Esophagus squamous epithelium (tissue), 5 donors: ENCODE data around the gene CTDSPL2. TPM values are rescaled to one million over a fixed set of nuclear protein-coding genes. Genes with fewer than 3 reads are reported as not detected.

Experiments
- DNase-seq: peaks from one replicate; lab custom pipeline; 2025; lab: John Stamatoyannopoulos, UW
- H3K27ac ChIP-seq, 4 donors: fragments of 200-600 bp; sonication (generic); one replicate each; pipeline ENCODE4 v1.5.1; 2016 to 2019; ENCODE audit warnings: mild to moderate bottlenecking in 1 of 4
- H3K27me3 ChIP-seq, 4 donors: fragments of 200-600 bp; sonication (generic); 1 replicate in 3 of 4; 2 replicates in 1 of 4; pipeline versions ENCODE4 v1.5.1 to v1.6.0; 2017 to 2021; ENCODE audit warnings: antibody characterized with exemption in 1 of 4
- H3K36me3 ChIP-seq, 3 donors: fragments of 200-600 bp; sonication (generic); one replicate each; pipeline ENCODE4 v1.5.1; 2016 to 2019
- H3K4me1 ChIP-seq, 3 donors: fragments of 200-600 bp; sonication (generic); one replicate each; pipeline ENCODE4 v1.5.1; 2017 to 2019
- H3K4me3 ChIP-seq, 4 donors: fragments of 200-600 bp; sonication (generic); 1 replicate in 3 of 4; 2 replicates in 1 of 4; pipeline ENCODE4 v1.5.1; 2016 to 2019; ENCODE audit warnings: mild to moderate bottlenecking in 2 of 4, moderate library complexity in 1 of 4
- H3K9me3 ChIP-seq, 3 donors: fragments of 200-600 bp; sonication (generic); one replicate each; pipeline ENCODE4 v1.5.1; 2016 to 2019
- POLR2A ChIP-seq, 4 donors: fragments of 450-650 bp; IDR thresholded peaks; one replicate each; pipeline ENCODE4 v1.6.1; 2017; ENCODE audit warnings: antibody characterized with exemption in 4 of 4, mild to moderate bottlenecking in 4 of 4, moderate library complexity in 3 of 4
- WGBS, 2 donors: methylation state at CpG; one replicate each; pipeline ENCODE4 v1.1.5; 2018; 5-methylcytosine and 5-hydroxymethylcytosine counted together
- intact Hi-C: fragments of 100-400 bp; cut with DNase I; formaldehyde crosslinking; loops from one replicate; pipeline ENCODE4 v1.15.0; 2022
- total RNA-seq, 4 donors: library from RNA; depleted of rRNA; stranded (reverse); fragments of >200 nt; gene quantifications; one replicate each; pipeline ENCODE4 v1.1.0, GENCODE V29; 2016
- TF ChIP-seq, protein P1 (sequence below), 6 experiments: fragments of 450-650 bp in 4 of 6; fragments of 200-600 bp in 2 of 6; sonication (generic) in 2 of 6; IDR thresholded peaks; one replicate each; pipeline ENCODE4 v1.5.1; 2016 to 2019; ENCODE audit warnings: antibody characterized with exemption in 6 of 6, mild to moderate bottlenecking in 4 of 6, moderate library complexity in 4 of 6
- donor health status: DM: yes; HTN: yes; CAD: no.

The CTDSPL2 gene
- total RNA-seq, 4 donors from 2014 or later: 23.4 to 43.9 (median 27.0) TPM

DNA sequence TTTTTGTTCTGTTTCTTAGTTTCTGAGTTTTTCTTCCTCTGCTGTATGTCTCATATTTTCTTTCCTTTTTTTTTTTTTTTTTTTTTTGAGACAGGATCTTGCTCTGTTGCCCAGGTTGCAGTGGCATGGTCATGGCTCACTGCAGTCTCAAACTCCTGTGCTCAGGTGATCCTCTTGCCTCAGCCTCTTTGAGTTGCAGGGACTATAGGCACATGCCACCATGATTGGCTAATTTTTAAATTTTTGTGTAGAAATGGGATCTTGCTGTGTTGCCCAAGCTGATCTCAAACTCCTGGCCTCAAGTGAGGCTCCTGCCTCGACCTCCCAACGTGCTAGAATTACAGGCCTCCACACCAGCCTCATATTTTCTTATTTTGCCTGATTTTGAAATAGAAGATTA is 51.9 kb downstream of the CTDSPL2 start:
- 94 to 98% methylated on average over 2 of the region's 2 CpGs for WGBS, 2 donors
- TF ChIP-seq, protein P1, sequence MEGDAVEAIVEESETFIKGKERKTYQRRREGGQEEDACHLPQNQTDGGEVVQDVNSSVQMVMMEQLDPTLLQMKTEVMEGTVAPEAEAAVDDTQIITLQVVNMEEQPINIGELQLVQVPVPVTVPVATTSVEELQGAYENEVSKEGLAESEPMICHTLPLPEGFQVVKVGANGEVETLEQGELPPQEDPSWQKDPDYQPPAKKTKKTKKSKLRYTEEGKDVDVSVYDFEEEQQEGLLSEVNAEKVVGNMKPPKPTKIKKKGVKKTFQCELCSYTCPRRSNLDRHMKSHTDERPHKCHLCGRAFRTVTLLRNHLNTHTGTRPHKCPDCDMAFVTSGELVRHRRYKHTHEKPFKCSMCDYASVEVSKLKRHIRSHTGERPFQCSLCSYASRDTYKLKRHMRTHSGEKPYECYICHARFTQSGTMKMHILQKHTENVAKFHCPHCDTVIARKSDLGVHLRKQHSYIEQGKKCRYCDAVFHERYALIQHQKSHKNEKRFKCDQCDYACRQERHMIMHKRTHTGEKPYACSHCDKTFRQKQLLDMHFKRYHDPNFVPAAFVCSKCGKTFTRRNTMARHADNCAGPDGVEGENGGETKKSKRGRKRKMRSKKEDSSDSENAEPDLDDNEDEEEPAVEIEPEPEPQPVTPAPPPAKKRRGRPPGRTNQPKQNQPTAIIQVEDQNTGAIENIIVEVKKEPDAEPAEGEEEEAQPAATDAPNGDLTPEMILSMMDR (IDR thresholded peaks at IDR 0.05): no peak
- TF ChIP-seq POLR2A (IDR thresholded peaks at IDR 0.05): no peak
- no peak overlapping the region for H3K4me3 ChIP-seq
- intact Hi-C loops: no loop called here
- H3K27ac ChIP-seq: no peak overlapping the region
- no peaks in the 10 kb centered on the region for H3K27me3 ChIP-seq
- H3K36me3 ChIP-seq: peaks cover 0 to 9% (median 0%) of the 10 kb centered on the region in 3 donors
- H3K9me3 ChIP-seq: no peaks in the 10 kb centered on the region
- H3K4me1 ChIP-seq: no peaks in the 10 kb centered on the region
- no peak for DNase-seq

DNA sequence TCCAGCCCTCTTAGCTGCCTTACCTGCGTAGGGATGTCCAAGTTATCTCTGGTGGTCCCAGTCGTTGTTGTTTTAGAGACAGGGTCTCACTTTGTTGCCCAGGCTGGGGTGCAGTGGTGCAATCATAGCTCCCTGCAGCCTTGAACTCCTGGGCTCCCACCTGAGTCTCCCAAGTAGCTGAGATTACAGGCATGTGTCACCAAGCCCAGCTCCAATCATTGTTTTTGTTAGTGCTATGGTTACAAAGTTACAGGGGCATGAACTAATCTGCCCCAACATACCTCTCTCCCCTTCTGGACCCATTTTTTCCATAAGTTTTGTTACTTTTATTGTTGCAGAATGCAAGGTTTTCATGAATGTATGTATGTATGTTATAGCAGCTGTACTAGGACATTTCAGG is 54.7 kb downstream of the CTDSPL2 start:
- H3K27me3 ChIP-seq: no peaks in the 10 kb centered on the region
- no peaks in the 10 kb centered on the region for H3K9me3 ChIP-seq
- intact Hi-C loops: no loop called here
- H3K27ac ChIP-seq: no peak overlapping the region
- no peaks in the 10 kb centered on the region for H3K4me1 ChIP-seq
- peaks cover 0 to 30% (median 4%) of the 10 kb centered on the region in 3 donors for H3K36me3 ChIP-seq
- H3K4me3 ChIP-seq: no peak overlapping the region
- TF ChIP-seq, protein P1 (IDR thresholded peaks at IDR 0.05): no peak
- no peak for TF ChIP-seq POLR2A (IDR thresholded peaks at IDR 0.05)
- WGBS, 2 donors: 79 to 100% methylated on average over 2 of the region's 2 CpGs
- DNase-seq: no peak

DNA sequence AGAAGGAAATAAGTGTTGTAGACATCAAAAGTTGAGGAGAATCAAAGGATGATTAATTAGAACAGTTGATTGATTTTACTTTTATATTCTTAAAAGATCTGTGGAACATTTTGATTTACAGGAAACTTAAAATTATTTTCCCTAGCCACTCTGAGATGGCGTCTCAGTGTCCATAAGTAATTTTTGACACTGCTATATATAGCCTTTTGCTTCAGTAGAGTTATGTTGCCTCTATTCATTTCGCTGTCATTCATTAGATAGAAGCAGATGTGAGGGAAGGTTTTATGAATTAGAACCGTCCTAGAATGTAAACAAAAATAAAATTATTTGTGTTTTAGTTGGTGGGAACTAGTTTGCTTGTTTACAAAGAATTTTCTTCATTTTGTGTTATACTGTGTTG is 58.5 kb downstream of the CTDSPL2 start:
- H3K27me3 ChIP-seq: no peaks in the 10 kb centered on the region
- peaks cover 0 to 10% (median 0%) of the 10 kb centered on the region in 3 donors for H3K4me1 ChIP-seq
- intact Hi-C loops: no loop called here
- TF ChIP-seq, protein P1 (IDR thresholded peaks at IDR 0.05): no peak
- no peak for TF ChIP-seq POLR2A (IDR thresholded peaks at IDR 0.05)
- H3K36me3 ChIP-seq: peaks cover 0 to 58% (median 15%) of the 10 kb centered on the region in 3 donors
- no peaks in the 10 kb centered on the region for H3K9me3 ChIP-seq
- no peak for DNase-seq
- 76 to 80% methylated on average over 3 of the region's 3 CpGs for WGBS, 2 donors
- H3K4me3 ChIP-seq: no peak overlapping the region
- no peak overlapping the region for H3K27ac ChIP-seq

DNA sequence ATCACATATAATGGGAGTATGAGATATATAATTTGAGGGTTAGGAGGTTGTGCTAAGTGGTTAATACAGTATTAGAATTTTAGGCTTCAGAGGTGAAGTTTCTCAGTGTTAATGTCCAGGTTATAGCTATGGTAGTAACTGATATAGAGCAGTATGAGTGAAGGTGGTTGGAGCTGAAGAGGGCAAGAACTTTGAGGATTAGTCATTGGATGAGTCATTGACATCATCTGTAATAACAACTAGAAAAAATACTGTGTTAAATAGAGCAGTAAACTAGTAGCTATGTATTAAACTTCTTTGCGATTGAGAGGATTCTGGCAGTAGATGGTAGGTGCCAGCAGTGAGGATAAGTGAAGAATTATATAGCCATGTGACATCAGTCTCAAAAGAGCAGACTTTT is 62.0 kb downstream of the CTDSPL2 start:
- Histone ChIP-seq H3K27ac (no peak overlapping the region), H3K4me3 (no peak overlapping the region), H3K9me3 (no peaks in the 10 kb centered on the region), H3K4me1 (peaks cover 0 to 10% (median 0%) of the 10 kb centered on the region in 3 donors), H3K36me3 (peaks cover 0 to 82% (median 15%) of the 10 kb centered on the region in 3 donors), H3K27me3 (no peaks in the 10 kb centered on the region)
- intact Hi-C loops: no loop called here
- TF ChIP-seq, protein P1 (IDR thresholded peaks at IDR 0.05): no peak
- TF ChIP-seq POLR2A (IDR thresholded peaks at IDR 0.05): no peak
- WGBS, 2 donors: 33 to 45% methylated on average over 1 of the region's 1 CpG
- no peak for DNase-seq

DNA sequence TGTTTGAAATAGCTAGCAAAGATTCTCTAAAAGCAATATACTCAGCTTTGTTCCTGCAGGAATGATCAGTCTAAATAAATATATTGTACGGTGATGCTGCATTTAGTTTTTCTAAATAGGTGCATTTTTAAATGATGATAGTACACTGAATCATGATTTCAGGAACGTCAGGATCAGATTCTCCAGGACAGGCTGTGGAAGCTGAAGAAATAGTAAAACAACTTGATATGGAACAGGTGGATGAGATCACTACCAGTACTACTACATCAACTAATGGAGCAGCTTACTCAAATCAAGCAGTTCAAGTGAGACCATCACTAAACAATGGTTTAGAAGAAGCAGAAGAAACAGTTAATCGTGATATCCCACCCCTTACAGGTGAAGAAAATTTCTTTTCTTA is 63.2 kb downstream of the CTDSPL2 start:
- 66 to 70% methylated on average over 3 of the region's 3 CpGs for WGBS, 2 donors
- Histone ChIP-seq H3K4me1 (peaks cover 0 to 10% (median 0%) of the 10 kb centered on the region in 3 donors), H3K27me3 (no peaks in the 10 kb centered on the region), H3K36me3 (peaks cover 0 to 81% (median 15%) of the 10 kb centered on the region in 3 donors), H3K4me3 (no peak overlapping the region), H3K9me3 (no peaks in the 10 kb centered on the region), H3K27ac (no peak overlapping the region)
- TF ChIP-seq, protein P1 (IDR thresholded peaks at IDR 0.05): no peak
- TF ChIP-seq POLR2A (IDR thresholded peaks at IDR 0.05): no peak
- no peak for DNase-seq
- intact Hi-C loops: no loop called here
